Measurements from ENCODE around the gene PKP4. TPM values are rescaled to one million over a fixed set of nuclear protein-coding genes. Genes with fewer than 3 reads are reported as not detected.

Gene PKP4
- total RNA-seq, 1 experiment from 2014 or later: 52.0 TPM

DNA sequence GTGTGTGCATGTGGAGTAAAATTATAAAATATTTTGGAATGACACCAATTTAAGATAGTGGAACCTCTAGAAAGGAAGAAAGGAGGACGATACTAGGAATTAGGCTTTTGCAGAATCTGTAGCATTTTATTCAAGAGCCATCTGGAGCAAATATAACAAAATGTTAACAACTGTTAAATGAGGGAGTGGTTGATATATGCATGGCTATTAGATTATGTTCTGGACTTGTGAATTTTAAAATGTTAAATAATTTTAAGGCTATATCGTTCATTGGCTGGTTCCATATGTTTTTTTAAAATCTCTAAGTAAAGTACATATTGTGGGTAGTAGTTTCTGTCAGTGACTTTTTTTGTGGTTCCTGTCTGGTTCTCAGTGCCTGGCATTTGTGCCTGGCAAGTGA lies 123.2 kb downstream of the PKP4 start:
- no peak for DNase-seq (ENCODE audit: extremely low read depth, low read depth)

DNA sequence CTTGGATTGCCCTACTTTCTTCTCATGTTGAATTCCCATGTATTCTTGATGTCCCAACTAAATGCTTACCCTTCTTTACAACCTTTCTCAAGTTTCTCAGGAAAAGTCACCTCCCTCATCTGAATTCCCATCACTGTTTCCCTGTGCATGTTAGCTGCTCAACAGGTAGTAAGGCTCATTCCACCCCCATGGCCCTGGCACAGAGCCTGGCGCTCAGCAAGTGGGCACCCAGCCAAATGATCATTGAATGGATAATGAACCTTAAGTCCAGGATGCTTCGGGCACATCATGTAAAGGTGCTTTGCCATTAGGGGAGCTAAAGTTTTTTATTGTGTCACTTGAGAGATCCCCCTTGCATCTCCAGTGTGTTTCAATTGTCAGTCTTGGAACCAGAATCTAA lies 124.0 kb downstream of the PKP4 start:
- DNase-seq (ENCODE audit: extremely low read depth, low read depth): no peak

DNA sequence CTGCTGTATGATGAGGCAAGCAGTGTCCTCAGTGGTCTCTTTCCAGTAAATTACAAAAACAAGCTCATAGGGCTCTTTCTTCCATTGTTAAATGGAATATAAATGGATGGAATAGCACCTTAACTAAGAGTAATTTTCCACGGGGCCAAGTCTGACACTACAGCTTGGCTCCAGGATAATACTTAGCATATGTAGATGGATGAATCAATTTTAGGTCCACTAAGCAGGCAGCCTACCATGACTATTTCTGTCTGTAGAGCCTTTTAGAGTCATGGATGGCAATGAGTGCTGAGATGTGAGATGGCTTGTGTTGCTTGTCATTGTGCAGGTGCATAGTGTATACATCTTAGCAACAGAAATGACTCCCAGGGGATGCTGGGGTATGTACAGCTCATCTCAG lies 125.9 kb downstream of the PKP4 start:
- no peak for DNase-seq (ENCODE audit: extremely low read depth, low read depth)

DNA sequence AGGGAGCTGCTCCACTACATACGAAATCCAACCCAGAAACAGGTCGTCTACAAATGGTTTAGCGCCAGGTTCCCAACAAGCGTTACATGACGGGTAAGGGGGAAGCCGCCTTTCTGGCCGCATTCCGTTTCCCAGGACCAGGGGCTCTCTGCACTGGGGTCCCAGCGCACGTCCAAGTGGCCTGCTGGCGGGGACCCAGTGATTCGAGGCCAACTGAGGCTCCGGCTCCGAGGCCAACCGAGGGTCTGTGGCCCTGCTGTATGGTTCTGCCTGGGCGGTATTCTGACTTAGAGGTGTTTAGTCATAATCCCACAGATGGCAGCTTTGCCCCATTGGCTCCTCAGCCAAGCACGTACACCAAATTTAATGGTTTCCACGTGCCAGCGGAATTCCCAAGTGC lies 127.2 kb downstream of the PKP4 start:
- DNase-seq (ENCODE audit: extremely low read depth, low read depth): no peak

DNA sequence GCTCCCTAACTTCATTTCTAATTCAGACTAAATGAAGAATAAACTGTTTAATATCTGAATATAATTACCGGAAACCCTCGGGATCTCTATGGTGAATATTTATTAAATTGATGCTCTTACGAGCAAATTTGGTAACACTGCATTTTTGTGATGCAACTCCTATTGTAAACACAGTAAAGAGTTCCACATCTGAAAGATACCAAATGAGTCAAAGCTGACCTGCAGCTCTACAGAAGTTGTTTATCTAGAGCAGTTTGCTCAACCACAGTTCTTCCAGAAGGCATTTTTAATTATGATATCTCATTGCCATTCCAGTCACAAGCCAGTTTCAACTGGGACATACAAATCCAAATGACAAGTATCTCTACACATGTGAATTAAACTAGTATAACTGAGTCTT lies 129.7 kb downstream of the PKP4 start:
- DNase-seq (ENCODE audit: extremely low read depth, low read depth): peak; percentile 38

DNA sequence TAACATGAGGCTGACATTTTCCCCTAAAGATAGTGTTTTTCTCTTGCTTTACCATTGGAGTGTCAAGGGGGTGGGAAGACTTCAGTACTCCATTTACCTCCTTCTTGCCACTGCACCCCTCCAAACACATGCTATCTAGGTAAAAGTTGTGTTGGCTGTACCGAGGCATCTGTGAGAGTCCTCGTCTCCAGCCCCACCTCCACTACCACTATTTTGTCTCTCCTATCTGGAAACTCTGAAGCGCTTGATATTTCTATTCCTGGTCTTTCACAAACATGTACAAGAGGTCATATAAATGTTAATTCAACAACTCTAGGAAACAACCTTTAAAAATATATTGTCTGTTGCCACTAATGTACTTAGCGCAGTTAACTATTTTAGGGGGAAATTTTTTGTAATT lies 132.6 kb downstream of the PKP4 start:
- DNase-seq (ENCODE audit: extremely low read depth, low read depth): no peak

DNA sequence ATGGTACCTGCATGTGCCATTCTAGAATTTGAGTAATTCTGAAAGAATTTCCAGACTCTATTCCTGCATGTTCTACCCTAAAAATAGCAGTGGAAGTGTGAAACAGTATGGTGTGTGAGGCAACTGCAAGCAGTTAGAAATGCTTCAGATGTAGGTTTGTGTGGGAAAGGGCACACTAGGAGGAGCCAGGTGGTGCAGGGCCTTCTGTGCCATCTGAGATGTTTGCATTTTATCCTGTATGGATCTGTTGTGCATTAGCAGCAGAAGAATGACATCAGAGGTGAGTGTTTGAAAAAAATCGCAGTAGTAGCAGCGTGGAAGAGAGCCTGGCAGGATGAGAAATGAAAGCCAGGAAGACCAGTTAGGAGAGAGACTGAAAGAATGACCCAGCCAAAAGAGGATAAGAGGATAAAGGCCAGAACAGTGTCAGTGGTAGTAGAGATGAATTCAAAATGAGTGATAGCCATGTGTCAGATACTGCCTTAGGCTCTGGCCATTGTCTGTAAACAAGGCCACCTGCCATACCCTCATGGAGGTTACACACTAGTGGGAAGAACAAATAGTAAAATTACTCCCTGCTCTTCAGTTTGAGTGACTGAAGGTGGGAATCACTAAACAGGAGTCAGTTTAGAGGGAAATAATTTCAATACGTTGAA lies 142.2 kb downstream of the PKP4 start:
- no peak for DNase-seq (ENCODE audit: extremely low read depth, low read depth)

DNA sequence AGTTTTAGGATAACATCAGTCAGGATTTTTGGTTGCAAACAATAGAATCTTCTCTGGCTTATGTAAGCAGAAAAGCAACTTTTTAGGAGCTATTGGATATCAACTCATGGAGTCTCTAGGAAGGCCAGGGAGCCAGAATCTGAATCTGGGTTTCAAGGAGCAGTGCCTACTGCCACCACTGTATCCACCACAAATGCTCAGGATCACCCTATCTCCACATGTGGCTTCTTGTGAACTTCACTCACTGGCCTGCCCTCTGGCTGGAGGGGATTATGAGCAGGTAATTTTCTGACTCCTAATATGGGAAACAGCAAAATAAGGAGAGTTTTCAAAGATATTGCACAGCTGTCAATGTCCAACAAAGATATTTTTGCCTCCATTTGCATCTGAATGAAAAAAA lies 142.9 kb downstream of the PKP4 start:
- no peak for DNase-seq (ENCODE audit: extremely low read depth, low read depth)

DNA sequence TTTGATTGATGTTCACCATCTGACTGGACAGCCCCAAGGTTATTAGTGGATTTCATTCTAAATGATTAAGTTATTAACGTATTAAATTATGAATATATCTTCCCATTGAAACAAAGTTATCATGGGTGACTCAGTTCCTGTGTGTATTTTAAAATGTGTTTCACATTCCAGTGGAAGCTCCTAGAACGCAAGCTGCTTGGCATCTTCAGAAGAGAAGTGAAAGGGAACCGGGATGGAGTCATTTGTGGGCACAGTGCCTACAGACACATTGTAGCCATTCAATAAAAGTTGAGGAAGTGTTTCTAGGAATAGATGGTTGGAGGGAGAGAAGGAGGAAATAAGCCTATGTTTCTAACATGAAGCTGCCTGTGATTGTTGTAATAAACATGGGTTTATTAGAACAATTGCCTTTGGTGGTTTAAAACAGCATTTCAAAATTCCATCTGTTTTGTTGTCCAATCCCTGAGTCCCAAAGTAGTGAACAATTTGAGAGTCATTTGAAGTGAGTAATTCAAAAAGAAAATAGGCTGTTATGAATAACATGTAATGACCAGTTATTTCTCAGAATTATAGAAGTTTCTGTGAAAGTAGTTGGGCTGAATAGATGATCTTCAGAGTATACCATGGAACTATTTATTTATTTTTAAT lies 143.5 kb downstream of the PKP4 start:
- peak; percentile 31 for DNase-seq (ENCODE audit: extremely low read depth, low read depth)

DNA sequence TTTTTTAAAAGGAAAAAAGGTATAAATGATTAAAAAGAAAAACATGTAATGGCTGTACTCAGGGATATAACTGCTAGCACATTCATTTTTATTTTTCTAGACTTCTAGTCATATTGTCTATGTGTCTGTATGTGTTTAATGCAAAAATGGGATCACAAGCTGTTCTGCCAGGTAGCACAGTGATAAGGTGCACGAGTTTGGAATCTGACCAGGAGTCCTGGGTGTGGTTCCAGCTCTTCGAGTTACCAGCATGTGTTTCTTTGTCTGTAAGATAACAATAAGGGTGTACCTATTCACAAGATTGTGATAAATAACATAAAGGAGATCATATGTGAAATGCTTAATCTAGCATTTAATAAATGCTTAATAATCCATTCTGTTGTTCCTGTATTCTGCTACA lies 145.3 kb downstream of the PKP4 start:
- no peak for DNase-seq (ENCODE audit: extremely low read depth, low read depth)

DNA sequence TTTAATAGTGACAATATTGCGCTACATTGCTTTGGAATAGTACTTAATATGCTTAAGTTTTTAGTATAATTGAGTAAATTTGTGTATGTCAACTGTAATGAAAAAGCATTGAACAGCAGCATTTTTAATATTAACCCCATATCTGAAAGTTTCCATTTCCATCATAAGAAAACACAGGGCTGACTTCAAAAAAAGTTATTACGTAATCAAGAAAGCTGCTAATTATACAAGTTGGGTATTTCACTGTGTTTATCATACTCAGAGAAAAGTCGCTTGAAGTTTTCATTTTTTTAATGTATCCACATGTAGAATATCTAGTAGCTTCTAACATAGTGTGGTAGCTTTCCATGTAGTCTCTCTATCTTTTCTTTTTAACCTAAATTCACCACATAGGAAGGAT lies 146.5 kb downstream of the PKP4 start:
- DNase-seq (ENCODE audit: extremely low read depth, low read depth): no peak

DNA sequence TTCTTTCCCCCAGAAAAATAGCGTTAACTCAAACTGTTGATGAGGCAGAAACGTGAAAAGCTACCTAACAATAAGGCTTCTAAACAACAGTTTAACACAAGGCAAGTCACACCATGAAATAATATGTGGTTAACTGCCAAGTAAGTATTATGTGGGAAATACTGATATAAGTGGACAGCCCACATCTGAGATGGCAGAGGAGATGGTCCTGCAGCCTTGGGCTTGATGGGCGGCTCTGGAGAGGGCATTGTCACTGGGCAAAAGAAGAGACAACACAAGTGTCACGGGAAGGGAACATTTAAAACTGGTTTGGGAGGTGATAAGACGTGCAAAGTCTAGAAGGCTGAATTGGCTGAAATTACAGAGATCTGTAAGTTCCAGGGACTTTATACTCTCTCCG lies 147.2 kb downstream of the PKP4 start:
- DNase-seq (ENCODE audit: extremely low read depth, low read depth): no peak

DNA sequence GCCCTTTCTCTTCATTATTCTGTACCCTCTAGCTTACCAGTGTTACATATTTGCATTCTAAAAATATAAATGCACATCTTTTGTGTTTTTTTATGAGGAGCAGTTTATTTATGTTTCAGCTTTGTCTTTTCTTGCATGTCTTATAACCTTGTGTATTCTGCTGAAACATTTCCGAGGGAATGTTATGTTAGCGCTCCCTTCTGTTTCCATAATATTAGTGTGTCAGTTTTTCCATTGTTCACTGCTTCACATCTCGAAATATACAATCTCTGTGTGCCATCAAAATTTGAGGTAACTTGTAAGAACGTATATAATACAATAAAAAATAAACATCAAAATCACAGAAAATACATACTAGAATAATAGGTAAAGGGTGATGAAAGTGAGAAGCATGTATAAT lies 153.3 kb downstream of the PKP4 start:
- DNase-seq (ENCODE audit: extremely low read depth, low read depth): no peak

DNA sequence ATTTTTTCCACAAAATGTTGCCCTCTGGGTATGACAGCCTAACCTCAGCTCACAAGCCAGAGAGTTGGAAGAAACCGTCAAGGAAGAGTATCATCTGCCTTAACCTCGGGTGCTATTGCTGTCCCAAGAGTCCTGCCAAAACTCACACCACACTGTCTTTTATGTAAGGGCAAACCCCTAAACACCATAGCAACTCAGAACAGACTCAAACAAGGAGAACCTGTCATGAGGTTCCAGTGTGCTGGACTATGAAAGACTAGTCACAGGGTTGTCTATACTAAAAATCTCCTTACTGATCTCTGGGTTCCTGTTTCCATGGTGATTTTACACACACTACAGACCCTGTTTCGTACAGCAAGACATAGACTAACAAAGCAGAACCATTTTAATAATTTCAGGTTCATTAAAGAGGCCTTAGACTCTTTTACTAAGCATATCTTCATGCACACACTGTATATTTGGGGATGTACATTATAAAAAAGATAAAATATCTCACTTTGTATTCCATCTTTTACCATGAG lies 159.8 kb downstream of the PKP4 start:
- DNase-seq (ENCODE audit: extremely low read depth, low read depth): no peak

DNA sequence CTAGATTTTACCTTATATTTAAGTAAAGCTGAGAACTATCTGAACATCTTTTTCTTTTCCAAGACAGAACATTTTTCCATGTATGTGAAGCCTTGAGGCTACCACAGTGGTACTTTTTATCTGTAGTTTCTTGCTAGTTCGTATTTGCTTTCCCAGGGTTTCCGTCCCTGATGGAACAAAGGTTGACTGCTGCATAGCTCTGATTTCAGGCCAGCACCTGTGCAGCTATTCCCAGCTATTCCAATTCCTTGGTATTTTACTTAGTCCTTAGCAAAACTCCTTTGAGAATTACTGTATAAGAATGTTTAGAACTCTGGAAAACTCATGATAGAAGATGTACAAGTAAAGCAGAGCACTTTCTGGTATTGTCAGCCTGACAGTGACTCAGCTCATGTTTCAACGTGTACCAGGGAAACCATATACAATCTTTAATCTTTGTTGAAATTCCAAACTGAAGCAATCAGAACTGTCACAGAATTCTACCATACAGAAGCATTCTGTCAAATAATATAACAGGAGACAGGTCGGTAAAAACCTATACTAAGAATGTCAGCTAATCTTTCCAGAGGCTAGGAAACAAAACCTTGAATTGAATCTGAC lies 162.2 kb downstream of the PKP4 start:
- DNase-seq (ENCODE audit: extremely low read depth, low read depth): peak; percentile 5

DNA sequence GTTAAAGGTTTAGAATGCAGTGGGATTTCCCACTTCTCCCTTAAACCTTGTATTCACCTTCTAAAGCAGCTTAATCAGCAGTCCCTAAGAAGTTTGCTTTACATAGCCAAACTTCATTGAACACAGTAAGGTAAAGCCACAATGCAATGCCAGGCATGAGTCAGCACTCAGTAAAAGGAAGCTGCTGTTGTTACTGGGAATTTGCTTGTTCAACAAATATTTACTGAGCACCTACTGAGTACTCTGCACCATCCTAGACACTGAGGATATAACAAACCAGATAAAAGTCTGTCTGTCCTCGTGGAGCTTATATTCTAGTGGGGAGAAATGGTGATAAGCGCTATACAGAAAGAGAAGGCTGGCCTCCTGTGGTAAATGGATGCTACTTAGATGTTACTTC lies 162.7 kb downstream of the PKP4 start:
- peak; percentile 56 for DNase-seq (ENCODE audit: extremely low read depth, low read depth)

DNA sequence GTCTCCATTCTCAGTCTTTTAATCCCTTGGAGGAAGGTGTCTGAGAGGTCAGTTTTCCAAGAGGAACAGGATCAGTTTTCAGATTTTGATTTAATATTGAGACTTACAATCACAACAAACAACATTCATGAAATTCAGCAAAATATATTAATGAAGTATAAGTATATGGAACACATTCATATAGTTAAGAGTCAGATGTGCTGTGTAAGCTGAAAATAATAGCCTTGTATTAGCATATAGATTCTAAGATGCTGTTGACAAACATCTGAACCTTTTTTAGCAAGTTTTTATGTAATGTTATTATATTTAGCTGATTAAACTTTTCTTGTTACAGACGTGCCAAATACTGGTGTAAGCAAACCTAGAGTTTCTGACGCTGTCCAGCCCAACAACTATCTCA lies 163.9 kb downstream of the PKP4 start:
- no peak for DNase-seq (ENCODE audit: extremely low read depth, low read depth)

DNA sequence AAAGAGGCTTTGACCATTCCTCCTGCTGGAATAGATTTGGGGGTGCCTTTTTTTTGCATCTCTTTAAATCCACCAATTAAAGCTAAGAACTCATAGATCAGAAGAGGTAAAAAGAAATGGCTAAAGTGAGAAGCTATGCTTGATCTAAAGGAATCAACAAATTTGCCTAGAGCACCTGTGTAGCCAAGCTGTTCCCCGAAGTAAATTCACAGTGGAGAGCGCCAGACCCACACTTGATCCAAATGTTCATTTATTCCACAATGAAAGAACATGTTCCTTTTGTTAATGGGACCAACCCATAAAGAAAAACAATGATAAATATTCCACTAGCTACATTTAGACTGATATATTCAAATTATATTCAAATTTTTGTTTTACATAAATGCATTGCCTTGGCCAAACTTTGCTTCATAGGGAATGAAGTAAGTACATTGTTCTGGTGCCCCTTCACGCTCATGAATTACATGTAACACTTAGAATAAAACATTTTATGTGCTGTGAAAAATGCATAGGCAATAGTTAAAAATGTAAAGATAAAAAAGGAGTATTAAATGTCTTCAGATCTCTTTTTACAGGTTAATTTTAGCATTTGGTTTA lies 167.4 kb downstream of the PKP4 start:
- DNase-seq (ENCODE audit: extremely low read depth, low read depth): no peak

DNA sequence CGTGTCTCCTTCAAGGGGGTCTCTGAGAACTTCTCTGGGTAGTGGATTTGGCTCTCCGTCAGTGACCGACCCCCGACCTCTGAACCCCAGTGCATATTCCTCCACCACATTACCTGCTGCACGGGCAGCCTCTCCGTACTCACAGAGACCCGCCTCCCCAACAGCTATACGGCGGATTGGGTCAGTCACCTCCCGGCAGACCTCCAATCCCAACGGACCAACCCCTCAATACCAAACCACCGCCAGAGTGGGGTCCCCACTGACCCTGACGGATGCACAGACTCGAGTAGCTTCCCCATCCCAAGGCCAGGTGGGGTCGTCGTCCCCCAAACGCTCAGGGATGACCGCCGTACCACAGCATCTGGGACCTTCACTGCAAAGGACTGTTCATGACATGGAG lies 168.2 kb downstream of the PKP4 start:
- no peak for DNase-seq (ENCODE audit: extremely low read depth, low read depth)

DNA sequence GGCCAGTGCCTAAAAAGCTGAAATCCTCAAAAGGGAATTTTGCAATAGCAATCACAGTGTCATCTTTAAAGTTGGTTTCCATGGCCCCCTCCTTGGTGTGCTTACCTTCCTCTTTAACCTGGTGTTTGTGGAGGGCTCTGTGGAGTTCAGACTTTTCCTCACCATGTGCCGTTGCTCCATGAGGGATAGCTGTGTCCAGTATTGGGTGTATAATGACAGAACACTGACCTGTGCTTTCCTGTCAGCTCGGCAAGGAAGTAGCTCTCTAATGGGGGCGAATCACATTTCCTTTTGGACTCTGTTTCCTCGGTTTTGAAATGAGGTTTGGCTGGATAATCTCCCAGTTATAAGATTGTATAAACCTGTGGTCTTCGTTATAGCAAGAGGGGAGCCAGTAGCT lies 172.4 kb downstream of the PKP4 start:
- DNase-seq (ENCODE audit: extremely low read depth, low read depth): no peak

DNA sequence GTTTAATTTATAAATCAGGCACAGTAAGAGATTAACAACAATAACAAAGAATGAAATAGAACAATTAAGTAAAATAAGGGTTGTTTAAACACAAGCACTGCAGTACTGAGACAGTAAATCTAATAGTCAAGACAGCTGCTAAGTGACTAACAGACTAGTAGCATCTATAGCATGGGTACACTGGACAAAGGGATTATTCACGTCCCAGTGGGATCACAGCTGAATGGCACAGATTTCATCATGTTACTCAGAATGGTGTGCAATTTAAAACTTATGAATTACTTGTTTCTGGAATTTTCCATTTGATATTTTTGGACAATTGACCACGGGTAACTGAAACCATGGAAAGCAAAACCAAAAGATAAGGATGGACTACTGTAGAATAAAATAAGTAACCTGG lies 176.5 kb downstream of the PKP4 start:
- DNase-seq (ENCODE audit: extremely low read depth, low read depth): no peak

DNA sequence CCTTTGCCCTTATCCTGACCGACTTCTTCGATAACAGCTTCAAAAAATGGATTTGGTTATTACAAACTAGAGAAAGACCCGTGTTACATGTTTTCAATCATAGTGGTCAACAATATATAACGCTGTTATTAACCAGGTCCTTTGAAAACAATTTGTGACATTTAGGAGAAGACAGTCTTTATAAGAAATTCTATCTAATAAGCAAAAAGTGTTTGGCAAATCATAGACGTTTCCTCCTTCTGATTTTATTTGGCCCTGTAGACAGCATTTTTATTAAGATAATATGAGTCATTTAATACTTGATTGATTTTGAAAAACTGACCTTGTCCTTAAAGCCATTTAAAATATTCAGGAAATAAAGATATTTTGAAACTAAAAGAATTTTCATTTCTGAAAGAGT lies 177.9 kb downstream of the PKP4 start:
- DNase-seq (ENCODE audit: extremely low read depth, low read depth): no peak
